ENCODE results near the gene CBL.

The CBL gene

GRCh38 chr11:119314726-119315125, 108.6 kb downstream of the CBL start:
- DNase-seq (ENCODE audit: low spot score) = no peak

GRCh38 chr11:119315131-119316015, 109.2 kb downstream of the CBL start:
- no peak for DNase-seq (ENCODE audit: low spot score)

- no peak for DNase-seq (ENCODE audit: low spot score)
Measured at GRCh38 chr11:119316016-119316728, 110.0 kb downstream of the CBL start.

GRCh38 chr11:119316729-119317591, 110.8 kb downstream of the CBL start, which contains the start of gene MCAM:
Gene MCAM, minus strand, starts transcription at chr11:119317130. Its CDS starts 29 bp downstream, at chr11:119317101.
- no peak for DNase-seq (ENCODE audit: low spot score)

DNA sequence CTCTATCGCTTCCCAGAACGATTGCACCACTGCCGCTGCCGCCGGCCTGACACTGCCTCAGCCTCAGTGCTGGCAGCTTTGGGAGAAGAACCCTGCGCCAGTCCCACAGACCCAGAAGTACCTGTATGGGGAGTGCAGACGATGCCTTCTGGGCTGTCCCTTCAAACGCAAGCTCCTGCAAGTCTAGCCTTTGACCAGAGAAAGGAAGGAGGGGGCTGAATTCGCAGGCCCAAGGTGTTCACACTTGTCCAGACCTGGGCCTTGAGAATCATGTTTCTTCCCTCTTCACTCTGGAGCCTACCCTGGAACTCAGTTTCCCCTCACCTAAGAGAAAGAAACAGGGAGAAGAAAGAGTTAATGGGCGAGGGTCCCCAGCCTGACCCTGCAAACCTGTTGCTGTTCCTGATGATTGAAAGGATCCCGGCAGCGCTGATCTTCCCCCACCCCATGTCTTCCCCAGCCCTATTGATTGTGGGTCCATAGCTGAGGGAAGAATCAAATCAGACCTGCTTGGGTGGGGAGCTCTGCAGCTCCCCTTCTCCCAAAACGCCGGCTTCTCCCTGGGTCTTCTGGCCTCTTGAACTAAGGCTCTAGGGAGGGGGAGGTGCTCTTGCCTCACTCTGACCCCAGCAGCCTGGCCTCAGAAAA, 111.6 kb downstream of the CBL start:
- no peak for DNase-seq (ENCODE audit: low spot score)

- DNase-seq (ENCODE audit: low spot score) = no peak
Measured at GRCh38 chr11:119318240-119319135, 112.3 kb downstream of the CBL start.

- DNase-seq (ENCODE audit: low spot score) = no peak
Measured at GRCh38 chr11:119319136-119319699, 113.1 kb downstream of the CBL start.

GRCh38 chr11:119319700-119320239, 113.6 kb downstream of the CBL start:
- DNase-seq (ENCODE audit: low spot score) = no peak

DNA sequence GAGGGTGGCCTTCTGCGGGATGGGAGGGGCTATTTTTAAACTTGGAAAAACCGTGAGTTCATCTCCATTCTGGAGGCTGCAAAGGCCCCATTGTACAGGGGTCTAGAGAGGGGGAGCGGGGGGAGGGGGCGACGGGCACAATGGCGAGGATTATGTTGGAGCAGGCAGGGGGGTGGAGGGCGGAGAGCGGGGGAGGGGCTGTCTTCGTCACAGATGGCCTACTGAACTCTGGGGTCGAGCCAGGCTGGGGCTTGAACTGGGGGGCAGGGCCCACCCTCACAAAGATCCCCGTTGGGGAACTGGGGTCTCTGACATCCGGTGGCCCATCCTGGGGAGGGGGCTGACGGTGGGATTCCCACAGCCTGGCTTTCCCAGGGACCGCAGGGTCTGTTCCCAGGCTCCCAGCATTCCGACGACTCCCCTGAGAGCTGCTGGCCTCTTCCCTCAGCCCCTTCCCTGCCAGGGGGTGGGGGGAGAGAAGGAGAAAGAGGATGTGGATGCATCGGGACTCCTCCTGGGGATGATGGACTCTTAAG, 114.2 kb downstream of the CBL start:
- no peak for DNase-seq (ENCODE audit: low spot score)

GRCh38 chr11:119320776-119321524, 114.8 kb downstream of the CBL start:
- DNase-seq (ENCODE audit: low spot score) = no peak

GRCh38 chr11:119322360-119322739, 116.2 kb downstream of the CBL start:
- DNase-seq (ENCODE audit: low spot score) = no peak

DNA sequence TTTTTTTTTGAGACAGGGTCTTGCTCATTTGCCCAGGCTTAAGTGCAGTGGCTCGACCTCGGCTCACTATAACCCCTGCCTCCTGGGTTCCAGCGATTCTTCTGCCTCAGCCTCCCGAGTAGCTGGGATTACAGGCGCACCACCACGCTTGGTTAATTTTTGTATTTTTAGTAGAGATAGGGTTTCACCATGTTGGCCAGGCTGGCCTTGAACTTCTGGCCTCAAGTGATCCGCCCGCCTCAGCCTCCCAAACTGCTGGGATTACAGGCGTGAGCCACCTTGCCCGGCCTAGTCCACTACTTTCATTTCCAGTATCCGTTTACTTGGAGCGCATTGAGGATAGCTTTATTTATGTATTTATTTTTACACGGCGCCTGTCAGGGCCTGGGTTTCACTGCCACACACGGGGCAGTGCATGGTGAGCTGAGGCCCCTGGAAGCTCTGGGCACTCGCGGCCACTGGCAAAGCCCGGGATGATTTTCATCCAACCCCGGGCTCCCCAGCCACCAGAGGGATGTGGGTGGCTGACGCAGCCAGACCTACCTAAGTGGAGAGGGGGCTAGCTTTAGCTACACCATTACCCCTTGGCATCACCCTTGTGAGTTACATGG, 116.9 kb downstream of the CBL start:
- no peak for DNase-seq (ENCODE audit: low spot score)

GRCh38 chr11:119323532-119324033, 117.4 kb downstream of the CBL start:
- DNase-seq (ENCODE audit: low spot score) = peak; percentile 81

GRCh38 chr11:119324189-119324588, 118.0 kb downstream of the CBL start:
- DNase-seq (ENCODE audit: low spot score) = no peak

DNA sequence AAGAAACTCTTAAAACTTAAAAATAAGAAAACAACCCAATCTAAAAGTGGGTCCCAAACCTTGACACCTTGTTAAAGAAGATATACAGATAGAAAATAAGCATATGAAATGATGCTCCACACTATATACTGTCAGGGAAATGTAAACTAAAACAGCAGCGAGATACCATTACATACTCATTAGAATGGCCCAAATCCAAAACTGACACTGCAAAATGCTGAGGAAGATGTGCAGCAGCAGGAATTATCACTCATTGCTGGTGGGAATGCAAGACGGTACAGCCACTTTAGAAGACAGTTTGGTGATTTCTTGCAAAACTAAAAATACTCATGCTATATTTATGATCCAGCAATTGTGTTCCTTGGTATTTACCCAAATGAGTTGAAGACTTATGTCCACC, 123.2 kb downstream of the CBL start:
- DNase-seq (ENCODE audit: low spot score) = no peak

DNA sequence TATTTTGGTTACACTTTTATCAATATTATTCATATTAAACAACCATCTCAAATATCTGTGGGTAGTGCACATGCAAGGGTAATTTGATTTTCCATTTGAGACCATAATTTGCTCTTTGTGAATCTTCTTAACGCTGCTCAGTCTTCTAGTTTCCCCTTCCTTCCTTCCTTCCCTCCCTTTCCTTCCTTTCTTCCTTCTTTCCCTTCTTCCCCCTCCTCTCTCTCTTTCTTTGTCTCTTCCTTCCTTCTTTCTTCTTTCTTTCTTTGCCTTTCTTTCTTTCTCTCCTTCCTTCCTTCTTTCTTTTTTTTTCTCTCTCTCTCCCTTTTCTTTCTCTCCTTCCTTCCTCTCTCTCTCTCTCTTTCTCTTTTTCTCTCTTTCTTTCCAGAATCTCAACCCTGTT, 124.1 kb downstream of the CBL start:
- no peak for DNase-seq (ENCODE audit: low spot score)

GRCh38 chr11:119332111-119332765, 126.1 kb downstream of the CBL start:
- no peak for DNase-seq (ENCODE audit: low spot score)

All from left forelimb (tissue), 1 donor.